ENCODE measurements around the gene BICRAL. TPM values are rescaled to one million over a fixed set of nuclear protein-coding genes. Genes with fewer than 3 reads are reported as not detected.
"Not testable (repeated sequence)": the region's sequence is repeated elsewhere in the genome, so short reads cannot be mapped to it uniquely, and the experiment has no call there.

Gene BICRAL
- polyA plus RNA-seq, 3 donors: 14.9 to 17.6 (median 15.6) TPM

GRCh38 chr6:42821846-42822245, 40.0 kb downstream of the BICRAL start:
- DNase-seq (ENCODE audit: low read depth in 3 of 3, low spot score in 2 of 3): no peak

- DNase-seq (ENCODE audit: low read depth in 3 of 3, low spot score in 2 of 3): no peak
Observed at GRCh38 chr6:42829561-42830092, 47.8 kb downstream of the BICRAL start.

GRCh38 chr6:42831237-42831636, 49.4 kb downstream of the BICRAL start:
- no peak for DNase-seq (ENCODE audit: low read depth in 3 of 3, low spot score in 2 of 3)

GRCh38 chr6:42834056-42834455, 52.2 kb downstream of the BICRAL start:
- DNase-seq (ENCODE audit: low read depth in 3 of 3, low spot score in 2 of 3): no peak

- DNase-seq (ENCODE audit: low read depth in 3 of 3, low spot score in 2 of 3): no peak
Observed at GRCh38 chr6:42841844-42842584, 60.2 kb downstream of the BICRAL start.

GRCh38 chr6:42845327-42845694, 63.5 kb downstream of the BICRAL start:
- no peak for DNase-seq (ENCODE audit: low read depth in 3 of 3, low spot score in 2 of 3)

- no peak for DNase-seq (ENCODE audit: low read depth in 3 of 3, low spot score in 2 of 3)
Observed at GRCh38 chr6:42846505-42846904, 64.7 kb downstream of the BICRAL start.

- DNase-seq (ENCODE audit: low read depth in 3 of 3, low spot score in 2 of 3): no peak
Observed at GRCh38 chr6:42848700-42849099, 66.8 kb downstream of the BICRAL start.

GRCh38 chr6:42851599-42851998, 69.7 kb downstream of the BICRAL start:
- no peak for DNase-seq (ENCODE audit: low read depth in 3 of 3, low spot score in 2 of 3)

- DNase-seq (ENCODE audit: low read depth in 3 of 3, low spot score in 2 of 3): no peak
Observed at GRCh38 chr6:42860036-42860435, 78.2 kb downstream of the BICRAL start.

GRCh38 chr6:42860481-42860880, 78.6 kb downstream of the BICRAL start:
- DNase-seq (ENCODE audit: low read depth in 3 of 3, low spot score in 2 of 3): no peak

- DNase-seq (ENCODE audit: low read depth in 3 of 3, low spot score in 2 of 3): no peak
Observed at GRCh38 chr6:42864602-42865001, 82.8 kb downstream of the BICRAL start.

GRCh38 chr6:42870145-42870936, 88.5 kb downstream of the BICRAL start:
- DNase-seq (ENCODE audit: low read depth in 3 of 3, low spot score in 2 of 3): no peak

GRCh38 chr6:42871711-42872110, 89.9 kb downstream of the BICRAL start:
- no peak for DNase-seq (ENCODE audit: low read depth in 3 of 3, low spot score in 2 of 3)

GRCh38 chr6:42873313-42873712, 91.5 kb downstream of the BICRAL start:
- no peak for DNase-seq (ENCODE audit: low read depth in 3 of 3, low spot score in 2 of 3)

- DNase-seq (ENCODE audit: low read depth in 3 of 3, low spot score in 2 of 3): no peak
Observed at GRCh38 chr6:42877695-42878094, 95.8 kb downstream of the BICRAL start.

GRCh38 chr6:42879372-42880239, 97.8 kb downstream of the BICRAL start, which contains the start of gene RPL7L1:
Gene RPL7L1, plus strand, starts transcription at chr6:42879616. Its CDS starts 295 bp downstream, at chr6:42879911.
- peak; percentile 81 to 91 (median 84) for DNase-seq (ENCODE audit: low read depth in 3 of 3, low spot score in 2 of 3)

GRCh38 chr6:42880240-42880817, 98.5 kb downstream of the BICRAL start:
- DNase-seq (ENCODE audit: low read depth in 3 of 3, low spot score in 2 of 3): not testable (repeated sequence)

- not testable (repeated sequence) for DNase-seq (ENCODE audit: low read depth in 3 of 3, low spot score in 2 of 3)
Observed at GRCh38 chr6:42880871-42881270, 99.0 kb downstream of the BICRAL start.

GRCh38 chr6:42885702-42886101, 103.8 kb downstream of the BICRAL start:
- no peak for DNase-seq (ENCODE audit: low read depth in 3 of 3, low spot score in 2 of 3)
